Glomerular endothelial cell (primary cell): Measurements from ENCODE around the gene RASL10B. TPM values are rescaled to one million over a fixed set of nuclear protein-coding genes. Genes with fewer than 3 reads are reported as not detected.
"Not testable (repeated sequence)": the region's sequence is repeated elsewhere in the genome, so short reads cannot be mapped to it uniquely, and the experiment has no call there.

Source experiments
- DNase-seq: peaks from one replicate; pipeline ENCODE4 v3.0.0-alpha.2; 2011; ENCODE audit warnings: low read depth, low spot score; ENCODE audit errors: extremely low read depth
- total RNA-seq: library from RNA; depleted of rRNA; stranded (reverse); fragments of >200 nt; gene quantifications from 2 replicates; pipeline ENCODE4 v1.2.3, GENCODE V29; 2015

The RASL10B gene, protein sequence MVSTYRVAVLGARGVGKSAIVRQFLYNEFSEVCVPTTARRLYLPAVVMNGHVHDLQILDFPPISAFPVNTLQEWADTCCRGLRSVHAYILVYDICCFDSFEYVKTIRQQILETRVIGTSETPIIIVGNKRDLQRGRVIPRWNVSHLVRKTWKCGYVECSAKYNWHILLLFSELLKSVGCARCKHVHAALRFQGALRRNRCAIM
- 1.5 and 3.8 TPM in 2 replicates for total RNA-seq

DNA sequence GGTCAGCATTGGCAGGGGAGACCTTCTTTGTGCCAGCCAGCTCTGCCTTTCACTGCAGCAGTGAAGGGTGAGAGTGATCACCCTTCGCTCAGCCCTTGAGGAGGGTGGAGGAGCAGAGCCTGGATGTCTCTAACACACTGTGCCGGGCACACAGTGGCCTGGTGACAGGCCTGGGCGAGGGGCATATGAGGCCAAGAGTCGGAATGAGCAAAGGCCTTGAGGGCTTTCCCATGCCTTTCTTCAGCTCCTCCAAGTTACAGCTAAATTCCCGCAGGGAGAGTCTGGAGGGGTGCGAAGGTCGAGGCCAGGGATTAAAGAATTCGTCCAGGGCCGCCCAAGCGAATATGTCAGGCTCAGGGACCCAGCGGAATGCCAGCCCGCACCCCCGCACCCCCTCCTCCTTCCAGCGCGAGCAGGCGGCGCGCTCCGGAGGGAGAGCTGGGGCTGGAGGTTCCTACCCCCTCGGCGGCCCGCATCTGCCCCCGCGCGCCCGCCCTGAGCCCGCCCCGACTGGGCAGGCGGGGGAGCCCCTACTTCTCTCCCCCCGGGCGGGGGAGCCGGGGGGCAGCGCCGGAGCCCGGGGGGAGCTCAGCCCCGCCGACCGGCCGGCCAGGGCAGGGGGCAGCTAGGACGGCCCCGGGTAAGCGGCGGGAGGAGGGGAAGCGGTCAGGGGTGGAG, at the start of gene RASL10B:
Gene RASL10B (plus strand): TSS at position 401 of the 678 bp plus-strand sequence. CDS start 3,546 bp downstream, outside the sequence.
- DNase-seq: no peak

GRCh38 chr17:35683591-35683990, 47.8 kb upstream of the RASL10B start:
- DNase-seq: no peak

- no peak for DNase-seq
These were observed 47.2 kb upstream of the RASL10B start for GRCh38 chr17:35684055-35684802.

- DNase-seq: no peak
These were observed 38.8 kb upstream of the RASL10B start for GRCh38 chr17:35692512-35693210.

DNA sequence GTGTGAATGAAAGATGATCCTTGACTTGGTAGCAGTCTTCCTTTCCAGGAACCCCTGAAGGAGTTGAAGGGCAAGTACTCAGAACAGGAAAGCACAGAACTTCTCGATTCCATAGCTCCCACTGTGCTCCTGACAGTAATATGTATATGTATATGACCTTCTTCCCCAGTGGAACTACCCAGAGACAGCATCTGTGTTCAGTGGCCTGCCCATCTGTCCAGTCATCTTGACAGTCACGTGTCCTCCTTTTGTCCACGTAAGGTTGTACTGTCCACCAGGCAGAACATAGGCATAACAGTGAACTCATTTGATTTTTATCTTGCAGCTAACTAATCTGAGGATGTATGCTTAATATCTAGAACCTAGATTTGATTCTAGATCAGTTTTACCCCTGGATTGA, 37.8 kb upstream of the RASL10B start:
- DNase-seq: no peak

DNA sequence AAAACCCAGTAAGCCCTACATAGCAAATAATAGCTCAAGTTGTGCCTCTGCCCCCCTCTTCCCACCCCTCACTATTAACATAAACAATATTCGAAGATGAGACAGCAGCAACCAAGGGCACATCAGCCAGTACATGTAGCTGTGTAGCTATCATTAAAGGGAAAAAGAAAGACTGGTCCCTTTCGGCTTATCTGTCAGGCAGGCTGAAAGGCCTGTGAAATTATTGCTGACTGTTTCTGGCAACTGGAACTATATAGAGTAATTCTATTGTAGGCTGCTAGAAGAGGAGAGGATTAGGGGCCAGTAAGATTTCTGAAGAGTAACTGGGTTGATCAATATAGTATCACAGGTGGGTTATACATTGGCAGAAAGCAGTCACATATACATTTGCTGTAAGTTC, 36.5 kb upstream of the RASL10B start:
- DNase-seq: no peak

- no peak for DNase-seq
These were observed 35.8 kb upstream of the RASL10B start for GRCh38 chr17:35695613-35696012.

GRCh38 chr17:35698800-35699199, 32.6 kb upstream of the RASL10B start:
- no peak for DNase-seq

DNA sequence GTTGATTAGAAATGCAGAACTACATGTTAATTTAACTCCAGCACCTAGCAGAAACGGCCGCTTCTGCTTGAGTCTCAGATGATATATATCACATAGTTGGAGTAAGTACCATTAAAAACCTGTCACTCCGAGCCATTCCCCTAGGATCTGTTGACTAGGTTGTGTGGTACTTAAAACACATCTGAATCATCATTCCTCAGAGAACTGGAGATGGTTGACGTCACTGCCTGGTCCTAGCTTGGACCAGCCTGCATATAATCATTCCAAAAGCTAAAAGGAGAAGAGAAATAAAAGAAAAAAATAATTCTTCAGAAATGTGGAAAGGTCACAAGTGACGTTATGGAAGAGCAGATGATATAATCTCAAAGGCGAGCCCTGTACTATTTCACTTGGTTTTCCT, 31.3 kb upstream of the RASL10B start:
- DNase-seq: no peak

DNA sequence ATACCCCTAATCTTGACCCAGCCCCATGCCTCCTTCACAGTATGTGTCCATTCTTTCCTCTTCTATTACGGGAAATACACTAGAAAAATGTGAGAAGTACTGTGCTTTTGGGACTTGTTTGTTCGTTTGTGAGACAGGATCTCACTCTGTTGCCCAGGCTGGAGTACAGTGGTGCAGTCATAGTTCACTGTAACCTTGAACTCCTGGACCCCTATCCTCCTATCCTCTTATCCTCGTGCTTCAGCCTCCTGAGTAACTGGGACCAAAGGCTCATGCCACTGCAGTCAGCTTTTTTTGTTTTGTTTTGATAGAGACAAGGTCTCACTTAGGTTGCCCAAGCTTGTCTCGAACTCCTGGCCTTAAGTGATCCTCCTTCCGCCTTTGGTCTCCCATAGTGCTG, 29.9 kb upstream of the RASL10B start:
- no peak for DNase-seq

DNA sequence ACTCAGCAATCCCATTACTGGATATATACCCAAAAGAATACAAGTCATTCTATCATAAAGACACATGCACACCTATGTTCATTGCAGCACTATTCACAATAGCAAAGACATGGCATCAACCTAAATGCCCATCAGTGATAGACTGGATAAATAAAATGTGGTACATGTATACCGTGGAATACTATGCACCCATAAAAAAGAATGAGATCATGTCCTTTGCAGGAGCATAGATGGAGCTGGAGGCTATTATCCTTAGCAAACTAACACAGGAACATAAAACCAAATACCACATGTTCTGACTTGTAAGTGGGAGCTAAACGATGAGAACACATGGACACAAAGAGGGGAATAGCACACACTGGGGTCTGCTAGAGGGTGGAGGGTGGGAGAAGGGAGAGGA, 28.1 kb upstream of the RASL10B start:
- not testable (repeated sequence) for DNase-seq

DNA sequence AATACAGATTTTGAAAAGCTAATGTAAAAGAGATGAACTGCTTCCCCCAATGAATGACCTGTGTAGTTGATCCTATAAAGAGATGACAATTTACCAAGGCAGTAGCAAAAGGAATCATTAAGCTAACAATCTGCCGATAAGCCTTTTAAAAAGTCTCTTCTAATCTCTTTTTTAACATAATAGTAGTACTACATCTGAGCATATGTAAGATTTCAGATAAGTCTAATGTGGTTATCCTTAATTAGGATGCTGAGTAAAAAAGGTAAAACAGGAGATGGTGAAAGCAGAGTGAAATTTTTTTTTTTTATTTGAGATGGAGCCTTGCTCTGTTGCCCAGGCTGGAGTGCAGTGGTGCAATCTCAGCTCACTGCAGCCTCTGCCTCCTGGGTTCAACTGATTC, 26.2 kb upstream of the RASL10B start:
- DNase-seq: no peak

DNA sequence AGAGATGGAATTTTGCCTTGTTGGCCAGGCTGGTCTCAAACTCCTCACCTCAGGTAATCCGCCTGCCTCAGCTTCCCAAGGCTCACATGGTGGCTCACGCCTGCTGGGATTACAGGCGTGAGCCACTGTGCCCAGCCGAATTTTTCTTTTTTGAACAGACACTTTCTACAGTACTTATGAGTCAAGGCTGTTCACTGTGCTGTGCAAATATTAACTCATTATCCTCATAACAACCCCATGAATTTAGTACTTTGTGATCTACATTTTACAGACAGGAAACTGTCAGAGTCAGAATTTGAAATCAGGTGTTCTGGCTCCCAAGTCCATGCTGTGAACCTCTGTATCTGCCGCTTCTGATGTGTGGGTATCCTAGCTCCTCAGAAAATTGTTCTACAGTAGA, 25.7 kb upstream of the RASL10B start:
- no peak for DNase-seq

DNA sequence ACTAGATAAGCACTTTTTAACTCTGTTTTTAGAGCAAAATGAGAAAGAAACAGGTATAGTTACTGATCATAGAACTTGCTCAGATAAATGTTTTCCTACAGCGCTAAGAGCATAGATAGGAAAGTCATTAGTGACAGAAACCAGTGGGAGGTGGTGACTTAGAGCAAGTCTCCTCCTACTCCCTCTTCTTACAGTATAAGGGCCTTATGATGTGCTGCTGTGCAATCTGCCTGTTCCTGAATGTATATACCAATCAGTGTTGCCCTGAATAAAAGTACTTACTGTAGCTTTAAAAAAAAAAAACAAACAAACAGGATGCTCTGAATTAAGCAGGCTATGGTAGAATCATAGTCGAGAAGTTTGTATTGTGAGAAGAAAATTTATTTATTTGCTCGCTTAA, 23.3 kb upstream of the RASL10B start:
- no peak for DNase-seq

- DNase-seq: no peak
These were observed 22.5 kb upstream of the RASL10B start for GRCh38 chr17:35708951-35709350.

- DNase-seq: no peak
These were observed 21.6 kb upstream of the RASL10B start for GRCh38 chr17:35709874-35710273.

DNA sequence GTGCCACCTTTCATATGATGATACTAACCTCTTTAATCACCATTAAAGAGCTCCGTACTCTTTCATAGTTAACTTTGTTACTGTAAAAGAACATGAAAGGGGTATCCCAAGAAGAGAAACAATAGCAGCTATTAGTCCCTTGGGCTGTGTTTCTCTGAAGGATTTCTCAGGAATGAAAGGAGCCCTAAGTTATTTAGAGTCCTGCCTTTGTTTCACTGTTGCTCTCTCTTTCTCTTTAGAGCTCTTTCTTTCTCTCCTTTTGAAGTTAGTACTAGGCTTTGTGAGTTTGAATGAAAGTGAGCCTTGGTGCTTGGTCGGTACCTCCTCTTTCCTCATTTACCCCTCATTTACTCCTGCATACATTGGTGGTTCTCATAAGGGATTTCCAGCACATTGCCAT, 20.5 kb upstream of the RASL10B start:
- DNase-seq: no peak

DNA sequence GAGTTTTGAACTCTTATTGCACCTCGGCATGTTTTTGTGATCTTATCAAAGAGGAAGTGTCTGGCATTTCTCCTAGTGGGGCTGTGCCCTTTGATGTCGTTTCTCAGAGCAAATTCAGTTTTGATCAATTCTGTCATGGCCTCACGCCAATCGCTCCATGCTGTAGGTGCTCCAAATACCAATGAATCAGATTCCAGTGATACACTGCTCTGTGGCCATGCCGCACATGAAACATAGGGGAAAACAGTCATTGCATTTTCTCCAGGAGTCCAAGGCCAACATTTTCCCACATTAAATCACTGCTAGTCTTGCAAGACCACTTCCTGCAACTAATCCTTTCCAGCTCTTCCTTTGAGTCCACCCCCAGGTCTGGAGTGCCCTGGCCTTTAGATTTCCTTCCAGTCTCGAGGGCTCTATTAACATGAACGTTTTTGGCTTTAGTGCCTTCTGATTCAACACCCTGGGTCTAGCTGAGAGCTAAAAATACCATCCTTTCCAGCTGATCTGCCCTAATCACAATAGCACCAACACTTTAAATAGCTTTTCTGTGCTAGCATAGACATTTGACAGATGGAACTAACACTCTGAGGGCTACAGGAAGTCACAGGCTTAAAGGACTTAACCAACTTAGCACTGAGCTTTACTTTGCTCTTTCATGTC, 18.2 kb upstream of the RASL10B start:
- peak; percentile 81 for DNase-seq

- DNase-seq: no peak
These were observed 16.5 kb upstream of the RASL10B start for GRCh38 chr17:35714988-35715387.

- no peak for DNase-seq
These were observed 16.0 kb upstream of the RASL10B start for GRCh38 chr17:35715416-35715815.

- no peak for DNase-seq
These were observed 15.3 kb upstream of the RASL10B start for GRCh38 chr17:35716173-35716572.
